HepG2 (cell line): ENCODE data around the gene JPH3. TPM values are rescaled to one million over a fixed set of nuclear protein-coding genes. Genes with fewer than 3 reads are reported as not detected.
A peak's percentile ranks its signal among the peaks of the same experiment; 100 is the strongest.

ENCODE experiments used
- ARHGAP35 ChIP-seq: sonication (generic); formaldehyde crosslinking; IDR thresholded peaks from 2 replicates; pipeline ENCODE4 v1.9.0; 2022; ENCODE audit warnings: mild to moderate bottlenecking, inconsistent platforms, moderate library complexity, missing genetic modification reagents, borderline replicate concordance
- ARNTL ChIP-seq: sonication (generic); formaldehyde crosslinking; IDR thresholded peaks from 2 replicates; pipeline ENCODE4 v1.4.0; 2020; ENCODE audit warnings: mild to moderate bottlenecking, missing genetic modification reagents
- ELF1 ChIP-seq: sonication (generic); formaldehyde crosslinking; IDR thresholded peaks from 2 replicates; pipeline ENCODE4 v1.4.0; 2020; ENCODE audit warnings: missing genetic modification reagents
- ELF4 ChIP-seq: sonication (generic); formaldehyde crosslinking; IDR thresholded peaks from 2 replicates; pipeline ENCODE4 v1.5.0; 2020; ENCODE audit warnings: missing genetic modification reagents, mild to moderate bottlenecking, moderate library complexity, borderline replicate concordance
- GFI1 ChIP-seq: sonication (generic); formaldehyde crosslinking; IDR thresholded peaks from 2 replicates; pipeline ENCODE4 v1.5.0; 2020; ENCODE audit warnings: missing genetic modification reagents, mild to moderate bottlenecking, borderline replicate concordance
- HNF1B ChIP-seq: sonication (generic); formaldehyde crosslinking; IDR thresholded peaks from 2 replicates; pipeline ENCODE4 v1.5.1; 2020; ENCODE audit warnings: mild to moderate bottlenecking, moderate library complexity, missing genetic modification reagents
- MYC ChIP-seq: sonication (generic); formaldehyde crosslinking; IDR thresholded peaks from 2 replicates; pipeline ENCODE4 v1.9.0; 2021; ENCODE audit warnings: missing genetic modification reagents, borderline replicate concordance
- SETDB1 ChIP-seq: sonication (generic); formaldehyde crosslinking; IDR thresholded peaks from 2 replicates; pipeline ENCODE4 v1.5.1; 2020; ENCODE audit warnings: missing genetic modification reagents, mild to moderate bottlenecking, borderline replicate concordance
- SMARCC2 ChIP-seq: fragments of 450-650 bp; IDR thresholded peaks from 2 replicates; pipeline ENCODE4 v1.6.1; 2017; ENCODE audit warnings: antibody characterized with exemption, mild to moderate bottlenecking
- SMYD3 ChIP-seq: sonication (generic); formaldehyde crosslinking; IDR thresholded peaks from 2 replicates; pipeline ENCODE4 v1.8.1; 2023; ENCODE audit warnings: mild to moderate bottlenecking, missing genetic modification reagents
- SOX5 ChIP-seq: IDR thresholded peaks from 2 replicates; pipeline ENCODE4 v1.6.1; 2016; ENCODE audit warnings: borderline replicate concordance
- TEF ChIP-seq: sonication (generic); formaldehyde crosslinking; IDR thresholded peaks from 2 replicates; pipeline ENCODE4 v1.5.0; 2020; ENCODE audit warnings: missing genetic modification reagents
- TFAP4 ChIP-seq: sonication (generic); IDR thresholded peaks from 2 replicates; pipeline ENCODE4 v1.6.1; 2016; ENCODE audit warnings: low read depth, borderline replicate concordance
- U2AF2 ChIP-seq: fragments of 200-400 bp; formaldehyde crosslinking; IDR thresholded peaks from 2 replicates; pipeline ENCODE4 v1.6.1; 2017; ENCODE audit warnings: low read depth, mild to moderate bottlenecking, low read length
- ZNF441 ChIP-seq: sonication (generic); formaldehyde crosslinking; IDR thresholded peaks from 2 replicates; pipeline ENCODE4 v1.7.0; 2021; ENCODE audit warnings: missing genetic modification reagents, borderline replicate concordance
- ZNF674 ChIP-seq: sonication (generic); formaldehyde crosslinking; IDR thresholded peaks from 2 replicates; pipeline ENCODE4 v1.5.0; 2020; ENCODE audit warnings: low read depth, mild to moderate bottlenecking, missing genetic modification reagents
- ZNF678 ChIP-seq: sonication (generic); formaldehyde crosslinking; IDR thresholded peaks from 2 replicates; pipeline ENCODE4 v1.4.0; 2020; ENCODE audit warnings: mild to moderate bottlenecking, missing genetic modification reagents
- polyA plus RNA-seq, 8 experiments: library from polyadenylated mRNA; depleted of rRNA in 3 of 8; stranded (reverse) in 7 of 8; unstranded in 1 of 8; fragments of >200 nt; fragmentation: Illumina TruSeq in 4 of 8; extraction: Trizol in 4 of 8; gene quantifications; 2 replicates each; pipeline versions ENCODE4 v1.2.1 to v1.2.3, GENCODE V29; 2011 to 2016; ENCODE audit warnings: low read depth in 4 of 8, missing spikeins in 1 of 8, mixed read lengths in 1 of 8; ENCODE audit not compliant: insufficient read depth in 1 of 8
- total RNA-seq, 5 experiments: library from RNA; depleted of rRNA; stranded (reverse); fragments of >200 nt; fragmentation: Illumina TruSeq; extraction: Trizol; gene quantifications; 2 replicates each; pipeline ENCODE4 v1.2.3, GENCODE V29; 2016; ENCODE audit warnings: low read depth in 1 of 5
- TF ChIP-seq, protein P1 (sequence below): sonication (generic); formaldehyde crosslinking; IDR thresholded peaks from 2 replicates; pipeline ENCODE4 v1.5.0; 2020; ENCODE audit warnings: missing genetic modification reagents
- TF ChIP-seq, protein P2 (sequence below): sonication (generic); formaldehyde crosslinking; IDR thresholded peaks from 2 replicates; pipeline ENCODE4 v1.8.1; 2023; ENCODE audit warnings: missing genetic modification reagents, inconsistent platforms, borderline replicate concordance
- TF ChIP-seq, protein P3 (sequence below): IDR thresholded peaks from 2 replicates; pipeline ENCODE4 v1.6.1; 2016; ENCODE audit warnings: low read depth, borderline replicate concordance
- TF ChIP-seq, protein P4 (sequence below): sonication (generic); formaldehyde crosslinking; IDR thresholded peaks from 2 replicates; pipeline ENCODE4 v1.9.0; 2021; ENCODE audit warnings: missing genetic modification reagents, borderline replicate concordance

Gene JPH3
- total and polyA plus RNA-seq, 2 of the 13 experiments (the other 11 are each of a cell fraction or from before 2014, with no cell fraction given), result not detected

DNA sequence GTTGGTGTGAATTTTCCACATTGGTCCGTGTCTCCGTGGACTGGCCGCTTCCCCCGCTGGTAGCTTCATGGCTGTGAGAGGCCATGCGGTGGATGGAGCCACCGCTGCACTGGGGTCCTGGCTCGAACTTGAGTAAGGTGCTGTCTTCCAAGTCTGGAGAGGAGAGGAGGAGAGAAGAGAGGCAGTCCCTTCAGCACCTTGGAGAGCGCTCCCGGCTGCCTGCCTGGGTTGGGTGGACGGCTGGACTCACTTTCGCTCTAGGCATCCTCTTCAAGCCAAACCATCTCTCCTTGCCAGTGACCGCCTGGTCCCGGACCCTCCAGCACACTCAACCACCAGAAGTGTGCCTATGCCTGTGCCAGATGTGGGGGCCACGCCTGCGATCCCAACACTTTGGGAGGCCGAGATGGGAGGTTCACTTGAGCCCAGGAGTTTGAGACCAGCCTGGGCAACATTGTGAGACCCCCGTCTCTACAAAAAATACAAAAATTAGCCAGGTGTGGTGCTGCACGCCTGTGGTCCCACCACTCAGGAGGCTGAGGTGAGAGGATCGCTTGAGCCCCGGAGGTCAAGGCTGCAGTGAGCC lies 6.2 kb downstream of the JPH3 start (continued):
- TF ChIP-seq HNF1B (CRISPR knock-in tag) (no peak), SOX5 (CRISPR knock-in tag) (peak; percentile 50; the same call in 1 of the 2 replicates), ELF4 (CRISPR knock-in tag) (no peak), MYC (no peak; the same call in 1 of the 2 replicates), ELF1 (CRISPR knock-in tag) (0 out of 2 replicates have a peak, but pooled peaks have one; percentile 19), ZNF441 (CRISPR knock-in tag) (peak; percentile 93), GFI1 (CRISPR knock-in tag) (peak; percentile 42; the same call in 1 of the 2 replicates), SMARCC2 (no peak), ZNF678 (CRISPR knock-in tag) (no peak), SETDB1 (no peak), ARHGAP35 (CRISPR knock-in tag) (peak; percentile 89; the same call in 1 of the 2 replicates), ARNTL (peak; percentile 58; the same call in 1 of the 2 replicates), TEF (peak; percentile 64; the same call in 1 of the 2 replicates), SMYD3 (CRISPR knock-in tag) (peak; percentile 64; the same call in 1 of the 2 replicates), TFAP4 (no peak), ZNF674 (0 out of 2 replicates have a peak, but pooled peaks have one; percentile 64), U2AF2 (no peak)
- TF ChIP-seq, protein P1, sequence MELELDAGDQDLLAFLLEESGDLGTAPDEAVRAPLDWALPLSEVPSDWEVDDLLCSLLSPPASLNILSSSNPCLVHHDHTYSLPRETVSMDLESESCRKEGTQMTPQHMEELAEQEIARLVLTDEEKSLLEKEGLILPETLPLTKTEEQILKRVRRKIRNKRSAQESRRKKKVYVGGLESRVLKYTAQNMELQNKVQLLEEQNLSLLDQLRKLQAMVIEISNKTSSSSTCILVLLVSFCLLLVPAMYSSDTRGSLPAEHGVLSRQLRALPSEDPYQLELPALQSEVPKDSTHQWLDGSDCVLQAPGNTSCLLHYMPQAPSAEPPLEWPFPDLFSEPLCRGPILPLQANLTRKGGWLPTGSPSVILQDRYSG (CRISPR knock-in tag), result no peak
- TF ChIP-seq, protein P2, sequence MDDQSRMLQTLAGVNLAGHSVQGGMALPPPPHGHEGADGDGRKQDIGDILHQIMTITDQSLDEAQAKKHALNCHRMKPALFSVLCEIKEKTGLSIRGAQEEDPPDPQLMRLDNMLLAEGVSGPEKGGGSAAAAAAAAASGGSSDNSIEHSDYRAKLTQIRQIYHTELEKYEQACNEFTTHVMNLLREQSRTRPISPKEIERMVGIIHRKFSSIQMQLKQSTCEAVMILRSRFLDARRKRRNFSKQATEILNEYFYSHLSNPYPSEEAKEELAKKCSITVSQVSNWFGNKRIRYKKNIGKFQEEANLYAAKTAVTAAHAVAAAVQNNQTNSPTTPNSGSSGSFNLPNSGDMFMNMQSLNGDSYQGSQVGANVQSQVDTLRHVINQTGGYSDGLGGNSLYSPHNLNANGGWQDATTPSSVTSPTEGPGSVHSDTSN (CRISPR knock-in tag), result peak; percentile 60; the same call in 1 of the 2 replicates
- TF ChIP-seq, protein P3, sequence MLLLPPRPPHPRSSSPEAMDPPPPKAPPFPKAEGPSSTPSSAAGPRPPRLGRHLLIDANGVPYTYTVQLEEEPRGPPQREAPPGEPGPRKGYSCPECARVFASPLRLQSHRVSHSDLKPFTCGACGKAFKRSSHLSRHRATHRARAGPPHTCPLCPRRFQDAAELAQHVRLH (CRISPR knock-in tag), result peak; percentile 85
- TF ChIP-seq, protein P4, sequence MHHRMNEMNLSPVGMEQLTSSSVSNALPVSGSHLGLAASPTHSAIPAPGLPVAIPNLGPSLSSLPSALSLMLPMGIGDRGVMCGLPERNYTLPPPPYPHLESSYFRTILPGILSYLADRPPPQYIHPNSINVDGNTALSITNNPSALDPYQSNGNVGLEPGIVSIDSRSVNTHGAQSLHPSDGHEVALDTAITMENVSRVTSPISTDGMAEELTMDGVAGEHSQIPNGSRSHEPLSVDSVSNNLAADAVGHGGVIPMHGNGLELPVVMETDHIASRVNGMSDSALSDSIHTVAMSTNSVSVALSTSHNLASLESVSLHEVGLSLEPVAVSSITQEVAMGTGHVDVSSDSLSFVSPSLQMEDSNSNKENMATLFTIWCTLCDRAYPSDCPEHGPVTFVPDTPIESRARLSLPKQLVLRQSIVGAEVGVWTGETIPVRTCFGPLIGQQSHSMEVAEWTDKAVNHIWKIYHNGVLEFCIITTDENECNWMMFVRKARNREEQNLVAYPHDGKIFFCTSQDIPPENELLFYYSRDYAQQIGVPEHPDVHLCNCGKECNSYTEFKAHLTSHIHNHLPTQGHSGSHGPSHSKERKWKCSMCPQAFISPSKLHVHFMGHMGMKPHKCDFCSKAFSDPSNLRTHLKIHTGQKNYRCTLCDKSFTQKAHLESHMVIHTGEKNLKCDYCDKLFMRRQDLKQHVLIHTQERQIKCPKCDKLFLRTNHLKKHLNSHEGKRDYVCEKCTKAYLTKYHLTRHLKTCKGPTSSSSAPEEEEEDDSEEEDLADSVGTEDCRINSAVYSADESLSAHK, result no peak
